Suprapubic skin (tissue), 3 donors: ENCODE results near the gene EFR3B.

ENCODE experiments used
- CTCF ChIP-seq, 2 donors: fragments of 200-600 bp in 1 of 2; fragments of 450-650 bp in 1 of 2; sonication (generic) in 1 of 2; IDR thresholded peaks; one replicate each; pipeline ENCODE4 v1.5.1; 2016 to 2019; ENCODE audit warnings: antibody characterized with exemption in 2 of 2, mild to moderate bottlenecking in 1 of 2, moderate library complexity in 1 of 2
- EP300 ChIP-seq: sonication (generic); formaldehyde crosslinking; IDR thresholded peaks from one replicate; pipeline ENCODE4 v1.6.1; 2017; ENCODE audit warnings: antibody characterized with exemption
- POLR2A ChIP-seq, 2 donors: fragments of 450-650 bp; IDR thresholded peaks; one replicate each; pipeline ENCODE4 v1.6.1; 2017; ENCODE audit warnings: antibody characterized with exemption in 2 of 2, mild to moderate bottlenecking in 2 of 2, moderate library complexity in 2 of 2

- TF ChIP-seq CTCF (IDR thresholded peaks at IDR 0.05) (no peak), POLR2A (IDR thresholded peaks at IDR 0.05) (no peak), EP300 (no peak)
Observed at GRCh38 chr2:25029183-25029554, 12.7 kb upstream of the EFR3B start.
